ENCODE measurements around the gene FUT8.
"Not testable (repeated sequence)": the region's sequence is repeated elsewhere in the genome, so short reads cannot be mapped to it uniquely, and the experiment has no call there.

Gene FUT8

DNA sequence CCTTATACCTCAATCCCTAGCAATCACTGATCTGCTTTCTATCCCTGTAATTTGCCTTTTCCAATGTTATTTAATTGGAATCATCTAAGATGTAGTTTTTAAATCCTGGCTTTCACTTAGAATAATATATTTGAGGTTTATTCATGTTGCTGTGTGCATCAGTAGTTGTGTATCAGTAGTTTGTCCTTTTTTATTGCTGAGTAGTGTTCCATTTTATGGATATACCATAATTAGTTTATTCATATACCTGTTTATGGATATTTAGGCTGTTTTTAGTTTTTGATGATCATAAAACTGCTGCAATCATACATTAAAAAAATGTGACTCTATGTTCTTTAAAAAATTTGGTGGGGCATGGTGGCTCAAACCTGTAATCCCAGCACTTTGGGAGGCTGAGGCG lies 43.7 kb downstream of the FUT8 start:
- DNase-seq, result no peak

DNA sequence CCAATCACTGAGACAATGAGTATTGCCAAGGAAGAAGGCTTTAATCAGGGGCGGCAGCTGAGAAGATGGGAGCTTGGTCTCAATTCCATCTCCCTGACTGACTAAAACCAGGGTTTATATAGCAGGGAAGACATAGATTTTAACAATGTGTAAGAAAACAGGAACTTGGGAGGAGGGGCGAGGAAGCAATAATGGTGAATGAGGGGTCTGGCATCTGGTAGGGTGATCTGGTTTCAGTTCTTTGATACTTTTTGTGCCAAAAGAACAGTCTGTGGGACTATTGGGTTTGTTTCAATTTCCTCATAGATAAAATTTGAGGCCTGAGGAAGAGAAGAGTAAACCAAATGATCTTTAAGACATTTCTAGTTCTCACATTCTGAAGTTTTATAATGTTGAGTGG lies 49.2 kb downstream of the FUT8 start:
- no peak for DNase-seq

DNA sequence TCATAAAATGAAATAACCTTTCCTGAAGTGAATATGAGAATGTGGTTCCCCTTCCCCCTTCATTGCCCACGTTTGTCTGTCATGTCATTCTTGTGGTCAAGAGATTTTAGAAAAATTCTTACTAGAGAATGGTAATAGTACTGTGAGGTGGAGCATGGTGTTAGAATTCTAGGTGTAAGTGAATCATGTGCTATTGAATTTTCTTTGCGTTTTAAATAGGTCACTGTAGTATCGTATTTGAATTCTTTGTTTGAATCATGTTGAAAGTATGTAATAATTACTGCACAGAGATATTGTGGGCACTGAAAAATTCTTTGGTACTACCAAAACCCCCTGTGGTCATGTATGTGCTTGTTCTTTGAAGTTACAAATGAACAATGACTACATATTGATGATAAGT lies 49.9 kb downstream of the FUT8 start:
- no peak for DNase-seq

DNA sequence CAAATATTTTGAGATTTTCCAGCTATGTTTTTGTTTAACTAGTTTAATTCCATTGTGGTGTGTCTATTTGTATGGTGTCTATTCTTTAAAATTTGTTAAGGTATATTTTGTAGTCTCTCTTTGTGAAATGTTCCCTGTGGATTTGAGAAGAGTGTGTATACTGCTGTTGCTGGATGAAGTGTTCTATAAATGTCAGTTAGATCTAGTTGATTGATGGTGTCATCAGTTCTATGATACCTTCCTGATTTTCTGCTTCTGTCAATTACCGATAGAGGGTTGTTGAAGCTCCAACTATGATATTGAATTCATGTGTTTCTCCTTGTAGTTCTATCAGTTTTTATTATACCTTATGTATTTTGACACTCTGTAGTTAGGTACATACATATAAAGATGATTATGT lies 53.1 kb downstream of the FUT8 start:
- DNase-seq, result no peak

DNA sequence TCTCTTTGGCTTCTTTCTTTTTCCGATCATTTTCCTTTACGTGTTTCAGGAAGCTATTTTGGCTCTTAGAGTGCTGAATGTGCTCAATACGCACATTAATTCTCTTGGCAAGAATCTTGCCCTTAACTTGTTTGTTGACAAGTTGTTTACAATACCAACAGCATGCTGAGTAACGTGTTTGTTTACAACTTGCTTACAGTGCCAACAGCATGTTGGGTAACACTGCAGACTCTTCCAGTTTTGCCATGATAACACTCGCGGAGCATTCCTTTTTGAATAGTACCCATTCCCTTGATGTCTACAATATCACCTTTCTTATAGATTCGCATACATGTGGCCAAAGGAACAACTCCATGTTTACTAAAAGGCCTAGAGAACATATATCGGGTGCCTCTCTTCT lies 55.4 kb downstream of the FUT8 start:
- DNase-seq, result not testable (repeated sequence)

DNA sequence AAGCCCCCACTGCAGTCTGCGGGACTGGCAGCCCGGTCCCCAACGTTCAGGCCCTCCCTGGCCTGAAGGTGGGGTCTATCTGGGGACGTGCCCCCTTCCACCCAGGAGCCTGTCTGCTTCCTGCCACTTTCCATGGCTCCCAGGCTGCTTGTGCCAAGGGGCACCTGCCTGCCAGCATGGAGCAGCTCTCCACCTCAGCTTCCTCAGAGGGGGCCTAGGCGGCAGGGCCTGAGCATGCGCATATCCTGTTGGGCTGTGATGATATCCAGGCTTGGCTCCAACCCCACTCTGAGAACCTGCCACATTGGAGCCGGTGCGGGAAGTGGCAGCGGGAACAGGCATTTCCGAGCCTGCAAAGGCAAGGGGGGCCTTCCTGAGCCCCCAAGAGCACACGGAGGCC lies 57.4 kb downstream of the FUT8 start:
- DNase-seq, result no peak

DNA sequence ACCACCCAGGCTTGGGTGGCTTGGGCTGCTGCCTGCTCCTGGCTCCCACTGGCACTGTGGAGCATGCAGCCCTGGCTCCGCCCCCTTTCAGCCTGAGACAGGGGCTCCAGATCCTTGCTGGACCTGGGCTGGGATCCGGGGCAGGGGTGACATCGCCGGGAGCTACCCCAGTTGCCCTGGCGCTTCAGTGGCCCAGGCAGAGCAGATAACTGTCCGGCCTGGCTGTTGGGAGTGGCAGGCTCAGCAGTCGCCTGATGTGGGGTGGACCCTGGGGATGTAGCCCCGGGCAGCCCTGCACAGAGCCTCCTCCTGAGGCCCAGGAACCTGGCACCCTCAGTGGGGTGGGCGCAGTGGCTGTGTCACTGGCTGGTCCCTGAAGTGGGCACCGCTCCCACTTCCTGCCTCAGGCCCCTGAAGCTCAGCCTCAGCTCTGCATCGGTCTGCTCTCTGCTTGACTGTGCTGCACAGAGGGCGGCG lies 57.9 kb downstream of the FUT8 start:
- no peak for DNase-seq

DNA sequence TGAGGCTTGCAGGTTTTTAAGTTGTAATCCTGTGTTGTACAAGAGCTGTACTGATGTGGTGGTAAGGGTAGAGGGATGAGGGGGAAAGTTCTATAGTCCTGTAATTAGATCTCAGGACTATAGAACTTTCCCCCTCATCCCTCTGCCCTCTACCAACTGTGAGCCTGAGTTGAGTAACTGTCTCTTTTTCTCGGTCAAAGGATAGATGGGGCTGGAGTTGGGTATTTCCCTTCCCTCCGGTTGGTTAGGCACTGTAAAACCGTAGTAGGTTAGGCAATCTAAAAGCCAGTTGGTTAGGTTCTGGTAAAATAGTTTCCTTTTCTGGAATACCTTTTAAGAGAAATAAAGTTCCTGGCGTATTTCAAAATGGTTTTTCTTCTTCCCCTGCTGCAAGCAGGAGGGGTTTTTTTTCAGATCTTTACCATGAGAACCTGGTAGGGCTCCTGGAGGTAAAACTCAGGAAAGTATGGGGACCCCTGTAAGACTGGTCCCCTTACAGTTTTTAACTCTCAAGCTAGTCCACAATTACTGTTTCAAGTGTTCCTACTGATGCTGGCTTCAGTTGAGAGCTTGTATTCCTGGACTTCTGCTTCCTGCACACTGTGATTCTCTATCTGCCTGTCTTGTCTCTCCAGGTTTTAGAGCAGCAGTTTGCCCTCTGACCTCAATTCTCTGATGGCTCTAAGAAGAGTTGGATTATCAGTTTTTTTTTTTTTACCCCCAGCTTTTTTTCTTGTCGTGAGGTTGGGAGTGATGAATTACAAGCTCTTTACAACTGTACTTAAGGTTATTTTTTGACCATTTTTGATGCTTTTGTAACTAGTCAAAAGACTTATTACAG lies 58.7 kb downstream of the FUT8 start:
- no peak for DNase-seq

DNA sequence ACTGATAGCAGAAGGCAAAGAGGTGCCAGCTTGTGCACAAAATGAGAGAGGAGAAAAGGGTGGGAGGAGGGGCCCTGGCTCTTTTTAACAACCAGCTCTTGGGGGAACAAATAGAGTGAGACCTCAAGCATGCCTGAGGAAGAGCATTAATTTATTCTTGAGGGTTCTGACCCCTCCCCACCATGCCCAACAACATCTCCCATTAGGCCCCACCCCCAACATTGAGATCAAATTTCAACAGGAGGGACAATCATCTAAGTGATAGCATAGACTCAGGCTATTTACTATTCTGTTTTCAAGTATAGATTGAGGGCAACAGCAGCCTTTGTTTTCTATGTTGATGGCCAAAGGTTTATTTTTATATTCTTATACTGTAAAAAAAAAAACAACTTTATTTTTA lies 59.7 kb downstream of the FUT8 start:
- no peak for DNase-seq

DNA sequence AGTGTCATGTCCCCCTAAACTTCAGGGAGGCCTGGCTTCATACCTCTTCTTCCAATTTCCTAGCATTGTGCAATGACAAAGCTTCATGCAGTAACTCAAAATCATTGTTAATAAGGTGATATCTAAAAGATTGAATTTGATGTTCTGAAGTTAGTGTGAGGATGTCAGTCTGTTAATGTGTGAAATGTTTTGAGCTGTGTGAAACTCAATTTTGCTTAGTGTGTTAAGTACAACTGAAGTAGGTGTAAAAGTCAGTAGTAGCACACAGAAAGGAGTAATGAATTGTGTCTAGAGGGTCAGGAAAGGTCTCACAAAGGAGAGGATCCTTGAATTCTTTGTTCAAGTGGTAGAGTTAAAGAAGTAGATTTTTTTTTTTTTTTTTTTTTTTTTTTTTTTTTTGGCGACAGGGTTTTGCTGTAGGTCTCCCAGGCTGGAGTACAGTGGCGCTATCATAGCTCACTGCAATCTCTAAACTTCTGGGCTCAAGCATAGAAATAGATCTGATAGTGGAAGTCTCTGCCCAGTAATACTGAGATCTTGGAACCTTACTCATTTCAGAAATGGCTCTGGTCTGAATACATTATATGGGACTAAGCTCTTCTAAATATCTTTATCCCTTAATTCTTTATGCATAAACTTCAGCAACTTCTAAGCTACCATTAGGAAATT lies 63.9 kb downstream of the FUT8 start:
- no peak for DNase-seq

DNA sequence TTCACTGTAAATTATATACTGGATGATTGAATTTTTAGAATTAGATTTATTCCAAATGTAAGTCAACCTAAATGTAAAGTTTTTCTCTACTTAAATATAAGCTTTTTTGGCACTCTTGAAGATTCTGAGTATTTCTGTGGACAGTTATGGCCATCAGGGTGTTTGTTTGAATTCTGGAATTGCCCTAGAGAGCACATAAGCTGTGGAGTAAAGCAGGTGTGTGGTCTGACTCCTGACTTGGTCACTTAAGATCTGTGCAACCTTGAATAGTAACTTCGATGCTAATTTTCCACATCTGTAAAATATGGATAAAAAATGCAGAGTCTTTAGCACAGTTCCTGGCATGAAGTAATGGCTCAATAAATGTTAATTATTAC lies 64.4 kb downstream of the FUT8 start:
- no peak for DNase-seq

DNA sequence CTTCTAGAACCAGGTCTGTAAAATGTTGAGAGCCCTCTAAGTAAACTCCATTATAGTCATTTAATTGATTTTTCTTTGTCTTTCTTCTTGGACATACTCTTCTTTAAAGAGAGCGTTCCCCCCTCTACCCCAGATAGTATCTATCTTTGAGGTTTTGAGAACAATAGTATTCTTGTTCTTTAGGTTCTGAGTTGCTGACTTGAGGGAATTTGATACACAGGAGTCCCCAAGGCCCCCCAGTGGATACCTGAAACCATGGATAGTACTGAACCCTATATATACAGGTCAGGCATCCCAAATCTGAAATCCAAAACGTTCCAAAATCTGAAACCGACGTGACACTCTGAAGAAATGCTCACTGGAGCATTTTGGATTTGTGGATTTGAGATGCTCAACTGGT lies 65.5 kb downstream of the FUT8 start:
- no peak for DNase-seq

DNA sequence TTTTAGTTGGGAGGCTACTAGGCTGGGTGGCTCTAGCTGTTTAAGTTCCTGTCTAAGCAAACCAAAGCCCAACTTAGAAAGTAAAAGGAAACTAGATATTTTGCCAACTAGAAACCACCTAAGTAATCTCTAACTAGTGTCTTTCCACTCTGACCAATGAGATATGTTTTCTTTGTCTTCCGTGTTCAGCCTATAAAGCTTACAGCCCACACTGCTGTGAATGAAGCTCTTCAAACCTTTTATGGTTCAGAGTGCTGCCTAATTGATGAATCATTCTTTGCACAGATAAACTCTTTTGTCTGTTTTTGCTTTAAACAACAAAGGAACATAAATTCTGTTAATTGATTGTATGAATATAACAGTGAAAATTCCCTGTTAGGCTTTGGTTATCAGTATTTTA lies 66.1 kb downstream of the FUT8 start:
- DNase-seq, result no peak

DNA sequence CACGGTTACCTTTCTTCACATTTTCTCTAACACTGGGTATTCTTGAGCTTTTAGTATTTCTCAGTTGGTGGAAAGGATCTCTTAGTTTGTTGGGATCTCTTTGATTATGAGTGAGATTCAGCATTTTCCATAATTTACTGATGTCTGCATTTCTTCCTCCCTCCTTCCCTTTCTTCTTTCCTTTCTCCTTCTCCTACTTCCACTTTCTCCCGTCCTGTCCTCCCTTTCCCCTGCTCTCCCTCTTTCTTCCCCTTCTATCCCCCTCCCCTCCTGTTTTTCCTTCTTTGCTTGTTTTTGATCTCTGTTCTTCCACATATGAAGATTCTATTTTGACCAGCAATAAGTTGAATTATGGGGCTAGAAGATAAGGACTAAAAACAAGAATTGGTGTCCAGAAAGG lies 66.9 kb downstream of the FUT8 start:
- no peak for DNase-seq

DNA sequence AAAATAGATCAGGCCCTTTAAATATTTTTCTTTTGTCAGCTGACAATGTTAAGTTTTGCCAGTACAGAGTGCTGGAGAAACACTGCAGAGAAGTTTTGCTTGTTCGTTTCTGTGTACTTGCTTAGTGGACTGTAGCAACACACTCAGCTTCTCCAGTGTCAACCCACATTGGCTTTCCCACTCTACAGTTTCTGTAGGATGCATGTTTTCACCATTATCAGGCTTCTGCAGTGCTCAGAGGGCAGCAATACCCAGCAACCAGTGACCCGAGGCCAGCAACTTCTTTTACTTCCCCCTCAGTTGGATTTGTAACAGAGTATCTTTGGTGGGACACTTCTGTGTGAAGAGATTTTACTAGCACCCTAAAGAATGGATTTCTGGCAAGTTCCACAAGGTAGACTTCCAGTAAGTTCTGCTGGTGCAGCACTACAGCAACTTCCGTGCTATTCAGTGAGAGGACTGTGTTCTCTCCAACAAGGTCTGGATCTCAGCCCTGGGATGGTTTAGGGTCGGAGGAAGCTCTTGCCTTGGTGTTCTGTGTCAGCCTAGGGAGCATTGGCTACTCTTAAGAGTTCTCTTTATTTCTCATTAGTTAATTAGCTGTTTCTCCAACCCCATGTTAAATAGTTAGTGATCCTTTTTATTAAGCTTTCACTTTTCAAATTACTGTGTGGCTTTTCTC lies 70.4 kb downstream of the FUT8 start:
- no peak for DNase-seq

DNA sequence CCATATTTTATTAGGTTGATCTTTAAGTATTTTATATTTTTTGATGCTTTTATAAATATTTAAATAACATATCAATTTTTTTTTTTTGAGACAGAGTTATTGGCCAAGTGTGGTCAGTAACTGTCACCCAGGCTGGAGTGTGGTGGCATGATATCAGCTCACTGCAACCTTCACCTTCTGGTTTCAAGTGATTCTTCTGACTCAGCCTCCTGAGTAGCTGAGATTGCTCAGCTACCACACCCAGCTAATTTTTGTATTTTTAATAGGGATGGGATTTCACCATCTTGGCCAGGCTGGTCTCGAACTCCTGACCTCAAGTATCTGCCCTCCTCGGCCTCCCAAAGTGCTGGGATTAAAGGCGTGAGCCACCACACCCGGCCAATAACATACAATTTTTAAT lies 71.1 kb downstream of the FUT8 start:
- no peak for DNase-seq

DNA sequence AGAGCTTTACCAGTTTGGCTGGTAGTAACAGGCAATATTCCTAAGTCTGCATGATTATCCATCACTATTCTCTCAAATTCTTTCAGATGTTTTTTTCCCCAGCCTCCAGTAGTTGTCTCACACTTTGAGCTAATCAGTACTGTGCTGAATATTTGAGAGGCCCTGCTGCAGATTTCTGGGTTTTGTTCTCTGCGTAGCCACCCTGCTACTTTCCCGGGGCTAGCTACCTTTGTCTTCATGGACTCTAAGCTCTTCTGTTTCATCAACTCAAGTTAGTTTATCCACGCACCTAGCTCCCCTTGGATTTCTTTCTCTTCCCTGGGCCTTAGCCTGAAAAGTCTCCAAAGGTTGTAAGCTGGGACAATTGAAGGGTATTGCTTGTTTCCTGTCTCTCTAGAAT lies 73.0 kb downstream of the FUT8 start:
- no peak for DNase-seq

DNA sequence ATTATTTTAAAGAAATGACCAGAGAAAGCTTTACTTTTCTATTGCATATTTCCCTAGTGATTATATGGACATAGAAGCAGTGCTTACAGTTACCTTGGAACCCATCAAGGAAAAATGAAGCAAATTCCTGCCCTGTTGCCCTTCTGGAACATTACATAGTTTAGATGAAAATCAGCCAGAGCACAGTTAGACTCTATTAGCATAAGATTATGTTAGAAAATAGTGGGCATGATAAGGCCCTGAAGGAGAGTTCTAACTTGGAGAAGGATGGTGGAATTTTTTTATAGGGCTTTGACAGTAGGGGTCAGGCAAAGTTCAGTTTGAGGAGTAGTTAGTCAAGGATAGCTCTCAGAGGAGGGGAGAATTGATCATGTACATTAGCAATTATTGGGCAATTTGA lies 74.3 kb downstream of the FUT8 start:
- DNase-seq, result no peak

DNA sequence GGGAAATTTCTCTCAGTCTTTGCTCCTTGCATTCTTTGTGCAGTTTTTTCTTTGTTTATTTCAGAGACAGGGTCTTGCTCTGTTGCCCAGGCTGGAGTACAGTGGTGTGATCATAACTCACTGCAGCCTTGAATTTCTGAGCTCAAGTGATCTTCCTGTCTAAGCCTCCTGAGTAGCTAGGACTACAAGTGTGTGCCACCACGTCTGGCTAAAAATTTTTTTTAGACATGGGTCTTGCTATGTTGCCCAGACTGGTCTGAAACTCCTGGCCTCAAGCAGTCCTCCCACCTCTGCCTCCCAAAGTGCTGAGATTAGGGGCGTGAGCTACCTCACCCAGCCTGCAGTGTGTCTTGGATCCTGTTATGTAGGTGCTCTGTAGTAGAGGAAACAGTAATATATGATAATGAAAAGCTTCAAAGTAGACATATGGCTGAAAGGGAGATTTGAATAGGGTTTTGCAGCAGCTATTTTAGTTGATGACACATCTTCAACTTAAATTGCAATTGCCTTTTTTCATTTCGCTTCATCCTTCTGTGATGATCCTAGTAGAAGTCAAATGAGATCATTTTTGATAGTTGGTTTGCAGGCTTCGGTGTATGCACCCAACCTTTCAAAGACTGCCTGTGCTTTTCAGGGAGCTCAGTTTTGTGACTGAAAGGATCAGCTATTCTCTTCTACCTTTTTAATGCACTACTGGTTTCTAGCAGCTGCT lies 75.4 kb downstream of the FUT8 start:
- no peak for DNase-seq

DNA sequence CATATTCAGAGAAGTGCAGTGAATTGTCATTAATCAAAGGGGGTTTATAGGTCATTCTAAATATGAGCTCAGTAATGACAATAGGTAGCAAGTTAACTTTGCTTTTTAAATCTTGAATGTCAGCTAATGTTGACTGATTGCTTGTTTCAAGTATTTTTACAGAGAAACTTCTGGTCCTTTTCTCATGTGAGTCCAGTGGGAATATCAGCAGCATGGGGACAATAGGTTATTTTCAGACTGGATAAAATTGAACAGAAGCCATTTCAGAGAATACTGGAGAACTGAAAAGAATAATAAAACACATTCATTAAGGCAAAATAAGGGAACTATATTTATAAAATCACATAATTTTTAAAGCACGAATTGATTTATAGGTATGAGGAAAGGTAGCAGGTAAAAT lies 78.7 kb downstream of the FUT8 start:
- DNase-seq, result no peak

DNA sequence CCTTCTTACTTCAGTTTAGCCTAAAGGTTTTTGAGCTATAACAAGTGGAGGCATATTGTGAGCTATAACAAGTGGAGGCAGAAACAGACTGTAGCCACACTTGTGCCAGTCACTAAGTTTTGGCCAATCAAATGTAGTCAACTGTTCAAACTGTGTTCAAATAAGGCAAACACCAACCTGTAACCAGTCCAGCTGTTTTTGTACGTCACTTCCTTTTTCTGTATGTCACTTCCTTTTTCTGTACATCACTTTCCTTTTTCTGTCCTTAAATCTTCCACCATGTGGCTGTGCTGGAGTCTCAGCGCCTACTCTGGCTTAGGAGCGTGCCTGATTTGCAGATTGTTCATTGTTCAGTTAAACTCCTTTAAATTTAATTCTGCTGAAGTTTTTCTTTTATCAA lies 79.7 kb downstream of the FUT8 start:
- no peak for DNase-seq

DNA sequence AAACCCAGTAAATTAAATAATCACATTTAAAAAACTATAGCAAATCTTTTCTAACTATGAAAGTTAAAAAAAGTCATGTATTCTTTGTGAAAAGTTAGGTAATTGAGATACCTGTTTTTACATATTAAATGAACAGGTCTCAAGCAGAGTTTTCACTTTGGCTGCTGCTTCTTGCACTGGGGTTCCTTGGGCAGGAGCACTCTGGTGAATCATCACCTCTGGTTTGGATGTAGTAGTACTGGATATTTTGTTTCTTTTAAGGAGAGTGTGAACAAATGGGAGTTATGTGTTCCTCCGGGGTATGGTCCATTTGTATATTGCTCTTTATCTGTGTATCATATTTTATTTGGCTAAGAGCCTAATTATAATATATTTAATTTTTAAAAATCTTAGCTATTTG lies 82.7 kb downstream of the FUT8 start:
- DNase-seq, result no peak

DNA sequence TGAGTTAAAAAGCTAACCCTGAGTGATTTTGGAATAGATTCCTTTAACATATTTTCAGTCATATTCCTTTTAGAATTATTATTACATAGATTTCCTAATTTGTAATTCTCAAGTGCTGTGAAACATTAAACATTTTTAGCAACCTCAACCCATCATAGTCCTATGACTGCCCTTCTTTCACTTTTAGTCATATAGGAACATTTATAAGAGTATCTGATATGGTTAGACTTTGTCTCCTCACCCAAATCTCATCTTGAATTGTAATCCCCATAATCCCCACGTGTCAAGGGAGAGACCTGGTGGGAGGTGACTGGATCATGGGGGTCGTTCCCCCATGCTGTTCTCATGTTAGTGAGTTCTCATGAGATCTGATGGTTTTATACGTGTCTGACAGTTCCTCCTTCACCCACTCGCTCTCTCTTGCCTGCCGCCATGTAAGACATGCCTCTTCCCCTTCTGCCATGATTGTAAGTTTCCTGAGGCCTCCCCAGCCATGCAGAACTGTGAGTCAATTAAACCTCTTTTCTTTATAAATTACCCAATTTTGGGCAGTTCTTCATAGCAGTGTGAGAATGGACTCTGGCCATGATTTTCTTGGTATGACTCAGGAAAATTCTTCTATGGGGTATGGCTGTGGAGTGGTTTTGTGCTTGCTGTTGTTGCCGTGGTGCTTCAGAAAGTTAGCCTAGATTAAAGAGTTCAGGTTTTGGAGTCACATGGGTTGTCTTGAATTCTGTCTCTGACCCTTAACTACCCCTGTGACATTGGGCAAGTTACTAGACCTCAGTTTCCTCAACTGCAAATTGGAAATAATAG lies 83.9 kb downstream of the FUT8 start:
- no peak for DNase-seq

Data from activated naive CD4-positive, alpha-beta T cell treated with anti-CD3 and anti-CD28 coated beads, Interleukin-2, amount 50 U/mL, for 16 hours (primary cell).